ENCODE results near the gene LRRC4. TPM values are rescaled to one million over a fixed set of nuclear protein-coding genes. Genes with fewer than 3 reads are reported as not detected.

Gene LRRC4
- total RNA-seq, 1 donor from 2014 or later: 0.32 TPM

DNA sequence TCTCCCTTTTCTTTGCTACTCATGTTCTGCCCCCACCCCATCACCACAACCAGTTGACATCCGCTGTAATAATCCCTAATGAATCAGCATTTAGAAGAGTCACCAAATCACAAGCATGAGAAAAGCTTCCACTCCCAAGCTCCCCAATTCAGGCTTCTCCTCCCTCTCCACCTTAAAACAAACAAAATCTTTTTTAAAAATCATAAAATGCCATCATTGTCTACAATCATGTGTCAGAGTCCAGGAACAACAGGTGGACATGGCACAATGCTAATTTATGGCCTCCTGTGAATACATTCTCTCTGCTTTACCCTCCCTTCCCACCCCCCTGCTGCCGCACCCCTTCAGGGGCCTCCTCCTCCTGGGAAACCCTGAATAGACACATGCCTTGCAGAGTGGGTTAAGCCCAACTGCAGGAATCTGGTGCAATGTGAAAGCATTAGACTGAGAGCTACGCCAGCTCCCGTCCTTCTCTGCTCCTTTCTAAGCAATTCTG lies 3.7 kb downstream of the LRRC4 start:
- no peak for DNase-seq (ENCODE audit: low spot score)
- no peak overlapping the region for H3K27ac Mint-ChIP-seq (ENCODE audit: unreplicated experiment)
- H3K4me1 Mint-ChIP-seq (ENCODE audit: low read depth): peaks cover 33% of the 10 kb centered on the region
- peaks cover 4% of the 10 kb centered on the region for H3K36me3 Mint-ChIP-seq (ENCODE audit: low read depth)
- TF ChIP-seq, protein P1, sequence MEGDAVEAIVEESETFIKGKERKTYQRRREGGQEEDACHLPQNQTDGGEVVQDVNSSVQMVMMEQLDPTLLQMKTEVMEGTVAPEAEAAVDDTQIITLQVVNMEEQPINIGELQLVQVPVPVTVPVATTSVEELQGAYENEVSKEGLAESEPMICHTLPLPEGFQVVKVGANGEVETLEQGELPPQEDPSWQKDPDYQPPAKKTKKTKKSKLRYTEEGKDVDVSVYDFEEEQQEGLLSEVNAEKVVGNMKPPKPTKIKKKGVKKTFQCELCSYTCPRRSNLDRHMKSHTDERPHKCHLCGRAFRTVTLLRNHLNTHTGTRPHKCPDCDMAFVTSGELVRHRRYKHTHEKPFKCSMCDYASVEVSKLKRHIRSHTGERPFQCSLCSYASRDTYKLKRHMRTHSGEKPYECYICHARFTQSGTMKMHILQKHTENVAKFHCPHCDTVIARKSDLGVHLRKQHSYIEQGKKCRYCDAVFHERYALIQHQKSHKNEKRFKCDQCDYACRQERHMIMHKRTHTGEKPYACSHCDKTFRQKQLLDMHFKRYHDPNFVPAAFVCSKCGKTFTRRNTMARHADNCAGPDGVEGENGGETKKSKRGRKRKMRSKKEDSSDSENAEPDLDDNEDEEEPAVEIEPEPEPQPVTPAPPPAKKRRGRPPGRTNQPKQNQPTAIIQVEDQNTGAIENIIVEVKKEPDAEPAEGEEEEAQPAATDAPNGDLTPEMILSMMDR (IDR thresholded peaks at IDR 0.05): no peak
- no peaks in the 10 kb centered on the region for H3K27me3 Mint-ChIP-seq (ENCODE audit: low read depth)
- no peaks in the 10 kb centered on the region for H3K9me3 Mint-ChIP-seq (ENCODE audit: low read depth)
- no peak overlapping the region for H3K4me3 Mint-ChIP-seq (ENCODE audit: unreplicated experiment)

DNA sequence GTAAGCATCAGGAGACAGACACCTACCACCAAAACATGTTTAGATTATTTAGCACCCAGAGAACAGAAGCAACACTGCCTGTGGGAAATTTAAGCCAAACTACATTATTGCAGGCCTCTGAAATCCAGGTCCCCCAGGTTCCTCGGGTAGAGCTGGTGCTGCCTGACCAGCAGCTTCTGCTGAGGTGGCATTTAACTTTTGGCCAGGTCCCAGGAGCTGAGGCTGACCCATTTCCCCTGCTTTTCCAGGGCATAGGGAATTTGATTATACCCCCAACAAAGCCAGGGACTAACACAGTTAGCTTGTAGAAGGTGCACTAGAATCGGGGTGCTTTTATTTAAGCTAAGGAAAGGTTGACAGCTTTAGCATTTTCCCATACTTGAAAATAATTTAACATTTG lies 4.7 kb downstream of the LRRC4 start:
- H3K4me3 Mint-ChIP-seq (ENCODE audit: unreplicated experiment): no peak overlapping the region
- TF ChIP-seq, protein P1 (IDR thresholded peaks at IDR 0.05): no peak
- H3K27me3 Mint-ChIP-seq (ENCODE audit: low read depth): no peaks in the 10 kb centered on the region
- peaks cover 37% of the 10 kb centered on the region for H3K4me1 Mint-ChIP-seq (ENCODE audit: low read depth)
- no peak for DNase-seq (ENCODE audit: low spot score)
- H3K9me3 Mint-ChIP-seq (ENCODE audit: low read depth): no peaks in the 10 kb centered on the region
- peaks cover 4% of the 10 kb centered on the region for H3K36me3 Mint-ChIP-seq (ENCODE audit: low read depth)
- no peak overlapping the region for H3K27ac Mint-ChIP-seq (ENCODE audit: unreplicated experiment)

DNA sequence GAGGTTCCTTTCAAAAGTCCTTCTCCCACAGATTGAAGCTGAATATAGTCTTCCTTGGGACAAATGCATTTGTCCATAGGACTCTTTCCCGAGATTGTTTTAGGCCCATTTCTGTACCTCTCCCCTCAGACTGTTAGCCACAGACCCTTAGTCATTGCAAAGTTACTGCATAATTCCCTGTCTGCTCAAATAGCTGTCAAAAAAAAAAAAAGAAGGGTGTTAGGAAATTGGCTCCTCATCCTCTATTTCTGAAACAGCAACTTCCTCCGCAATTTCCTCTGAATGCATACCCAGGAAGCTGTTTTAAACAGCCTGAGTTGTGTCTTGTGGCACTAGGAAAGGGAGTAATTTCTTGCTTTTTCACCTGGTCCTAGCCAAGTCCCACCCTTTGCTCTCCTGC lies 5.4 kb downstream of the LRRC4 start:
- DNase-seq (ENCODE audit: low spot score): no peak
- Mint-ChIP-seq H3K4me1 (ENCODE audit: low read depth) (peaks cover 42% of the 10 kb centered on the region), H3K27me3 (ENCODE audit: low read depth) (no peaks in the 10 kb centered on the region), H3K4me3 (ENCODE audit: unreplicated experiment) (no peak overlapping the region), H3K27ac (ENCODE audit: unreplicated experiment) (no peak overlapping the region), H3K9me3 (ENCODE audit: low read depth) (no peaks in the 10 kb centered on the region), H3K36me3 (ENCODE audit: low read depth) (peaks cover 7% of the 10 kb centered on the region)
- TF ChIP-seq, protein P1 (IDR thresholded peaks at IDR 0.05): no peak

DNA sequence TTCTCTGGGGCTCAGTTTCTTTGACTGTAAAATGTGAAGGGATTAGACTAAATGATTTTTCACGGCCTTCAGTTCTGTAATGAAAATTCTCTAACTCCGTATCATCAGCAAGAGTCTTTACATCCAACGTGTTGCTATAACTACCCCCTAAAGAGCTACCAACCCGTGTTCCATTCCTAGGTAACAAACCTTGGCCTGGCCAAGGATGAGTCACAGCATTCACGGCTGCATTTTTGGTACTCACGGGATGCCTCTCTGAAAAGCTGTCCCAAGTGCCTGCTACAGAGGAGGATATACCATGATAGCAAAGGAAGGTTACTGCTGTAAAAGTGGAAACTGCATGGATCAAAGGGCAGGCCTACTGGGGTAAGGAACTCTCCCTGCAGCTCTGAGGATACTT lies 5.9 kb downstream of the LRRC4 start:
- no peak overlapping the region for H3K4me3 Mint-ChIP-seq (ENCODE audit: unreplicated experiment)
- H3K4me1 Mint-ChIP-seq (ENCODE audit: low read depth): peaks cover 37% of the 10 kb centered on the region
- no peaks in the 10 kb centered on the region for H3K9me3 Mint-ChIP-seq (ENCODE audit: low read depth)
- TF ChIP-seq, protein P1 (IDR thresholded peaks at IDR 0.05): no peak
- DNase-seq (ENCODE audit: low spot score): no peak
- peaks cover 10% of the 10 kb centered on the region for H3K36me3 Mint-ChIP-seq (ENCODE audit: low read depth)
- H3K27me3 Mint-ChIP-seq (ENCODE audit: low read depth): no peaks in the 10 kb centered on the region
- H3K27ac Mint-ChIP-seq (ENCODE audit: unreplicated experiment): peak overlapping the region; percentile 55

DNA sequence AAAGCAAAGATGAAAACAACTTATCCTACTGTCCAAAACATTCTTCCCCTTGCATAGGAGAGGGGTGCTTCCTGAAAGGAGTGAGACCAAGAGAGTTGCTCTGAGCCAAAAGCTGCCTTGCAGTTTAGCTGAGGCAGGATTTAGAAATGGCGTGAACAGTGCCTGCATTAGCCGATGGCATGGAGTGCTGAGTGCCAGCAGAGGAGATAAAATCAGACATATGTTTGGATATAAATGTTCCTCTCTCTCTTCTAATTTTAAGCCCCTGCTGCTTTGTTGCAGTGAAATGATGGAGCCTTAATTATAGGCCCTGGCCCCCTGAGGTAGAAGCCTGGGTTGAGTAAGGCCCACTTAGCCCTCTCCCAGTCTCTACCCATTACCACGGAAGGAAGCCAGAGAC lies 7.1 kb downstream of the LRRC4 start:
- H3K4me1 Mint-ChIP-seq (ENCODE audit: low read depth): peaks cover 36% of the 10 kb centered on the region

More for the DNA sequence above, 7.1 kb downstream of the LRRC4 start:
- H3K36me3 Mint-ChIP-seq (ENCODE audit: low read depth): peaks cover 10% of the 10 kb centered on the region
- H3K4me3 Mint-ChIP-seq (ENCODE audit: unreplicated experiment): no peak overlapping the region
- no peak overlapping the region for H3K27ac Mint-ChIP-seq (ENCODE audit: unreplicated experiment)
- H3K9me3 Mint-ChIP-seq (ENCODE audit: low read depth): no peaks in the 10 kb centered on the region
- H3K27me3 Mint-ChIP-seq (ENCODE audit: low read depth): no peaks in the 10 kb centered on the region
- TF ChIP-seq, protein P1 (IDR thresholded peaks at IDR 0.05): no peak
- DNase-seq (ENCODE audit: low spot score): no peak
